Astrocyte (in vitro differentiated cells and primary cell): ENCODE results near the gene IPO13.

Experiments
- CTCF ChIP-seq: IDR thresholded peaks from 2 replicates; pipeline ENCODE4 v1.5.1; 2011; ENCODE audit warnings: low read depth, mild to moderate bottlenecking, inconsistent platforms, low read length, moderate library complexity; ENCODE audit not compliant: insufficient read depth
- EZH2 ChIP-seq: IDR thresholded peaks from 2 replicates; pipeline ENCODE4 v1.6.1; 2012; ENCODE audit warnings: mild to moderate bottlenecking, low read length, inconsistent platforms; ENCODE audit not compliant: insufficient read depth

GRCh38 chr1:43975249-43975961, 28.7 kb downstream of the IPO13 start:
- no peak for TF ChIP-seq CTCF
- TF ChIP-seq EZH2 = no peak
